Measurements from ENCODE around the gene CNIH3.

DNA sequence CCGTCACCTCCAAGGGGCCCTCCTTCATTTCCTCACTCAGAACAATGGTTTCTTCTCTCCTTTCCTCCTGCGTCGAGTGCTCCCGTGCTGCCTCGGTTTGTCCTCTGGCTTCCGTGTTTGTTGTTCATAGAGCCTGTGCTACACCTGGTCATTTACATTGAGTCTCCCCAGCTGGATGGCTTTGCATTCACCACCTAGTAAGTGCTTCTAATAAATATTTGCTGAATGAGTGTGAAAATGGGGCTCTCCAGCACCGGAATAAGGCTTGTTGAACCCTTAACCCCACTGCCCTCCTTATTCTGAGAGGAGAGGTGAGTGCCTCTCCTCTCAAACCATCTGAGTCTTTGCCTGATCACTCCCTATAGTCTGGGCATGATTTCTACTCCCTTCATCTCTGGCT lies 104.9 kb downstream of the CNIH3 start:
- TF ChIP-seq, protein P1, sequence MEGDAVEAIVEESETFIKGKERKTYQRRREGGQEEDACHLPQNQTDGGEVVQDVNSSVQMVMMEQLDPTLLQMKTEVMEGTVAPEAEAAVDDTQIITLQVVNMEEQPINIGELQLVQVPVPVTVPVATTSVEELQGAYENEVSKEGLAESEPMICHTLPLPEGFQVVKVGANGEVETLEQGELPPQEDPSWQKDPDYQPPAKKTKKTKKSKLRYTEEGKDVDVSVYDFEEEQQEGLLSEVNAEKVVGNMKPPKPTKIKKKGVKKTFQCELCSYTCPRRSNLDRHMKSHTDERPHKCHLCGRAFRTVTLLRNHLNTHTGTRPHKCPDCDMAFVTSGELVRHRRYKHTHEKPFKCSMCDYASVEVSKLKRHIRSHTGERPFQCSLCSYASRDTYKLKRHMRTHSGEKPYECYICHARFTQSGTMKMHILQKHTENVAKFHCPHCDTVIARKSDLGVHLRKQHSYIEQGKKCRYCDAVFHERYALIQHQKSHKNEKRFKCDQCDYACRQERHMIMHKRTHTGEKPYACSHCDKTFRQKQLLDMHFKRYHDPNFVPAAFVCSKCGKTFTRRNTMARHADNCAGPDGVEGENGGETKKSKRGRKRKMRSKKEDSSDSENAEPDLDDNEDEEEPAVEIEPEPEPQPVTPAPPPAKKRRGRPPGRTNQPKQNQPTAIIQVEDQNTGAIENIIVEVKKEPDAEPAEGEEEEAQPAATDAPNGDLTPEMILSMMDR (IDR thresholded peaks at IDR 0.05), result no peak
- TF ChIP-seq EZH2 (IDR thresholded peaks at IDR 0.05), result no peak
